ENCODE measurements around the gene DAB2IP.
A peak's percentile ranks its signal among the peaks of the same experiment; 100 is the strongest.

The DAB2IP gene

GRCh38 chr9:121673576-121673975 lies 22.1 kb downstream of the DAB2IP start:
- no peak overlapping the region for H3K14ac ChIP-seq (ENCODE audit: low read length)
- H3K79me1 ChIP-seq (ENCODE audit: low read length) = peaks cover 2% of the 10 kb centered on the region
- DNase-seq = no peak
- no peak overlapping the region for H3K9ac ChIP-seq (ENCODE audit: low read length)
- no peak overlapping the region for H3K4me2 ChIP-seq (ENCODE audit: low read length)
- H2AK5ac ChIP-seq (ENCODE audit: low read length) = no peak overlapping the region
- no peaks in the 10 kb centered on the region for H3K9me3 ChIP-seq (ENCODE audit: insufficient read depth, low read depth, low read length)
- H3K27ac ChIP-seq (ENCODE audit: low read depth, low read length) = no peak overlapping the region
- H2BK120ac ChIP-seq (ENCODE audit: insufficient read depth, low read length, poor library complexity) = no peak overlapping the region
- H4K12ac ChIP-seq (ENCODE audit: low read depth, low read length) = no peak overlapping the region
- H3K27me3 ChIP-seq (ENCODE audit: insufficient read depth, low read length) = no peaks in the 10 kb centered on the region
- no peak overlapping the region for H2BK5ac ChIP-seq (ENCODE audit: low read depth, low read length, poor library complexity)
- no peak overlapping the region for H3K4me3 ChIP-seq (ENCODE audit: low read depth, low read length)
- peak overlapping the region; percentile 45 for H3K18ac ChIP-seq (ENCODE audit: low read length)
- H3K36me3 ChIP-seq (ENCODE audit: control insufficient read depth in 1 of 2, insufficient read depth in 2 of 2, low read length in 2 of 2) = peaks cover 4 to 6% of the 10 kb centered on the region in 2 experiments
- H3K4me1 ChIP-seq (ENCODE audit: control insufficient read depth in 1 of 2, insufficient read depth in 2 of 2, low read length in 2 of 2) = peaks cover 23 to 24% of the 10 kb centered on the region in 2 experiments
- no peaks in the 10 kb centered on the region for H3K79me2 ChIP-seq (ENCODE audit: control insufficient read depth, insufficient read depth, low read length, poor library complexity)
- no peak overlapping the region for H3K4ac ChIP-seq (ENCODE audit: low read depth, low read length)
- no peak overlapping the region for H3K23ac ChIP-seq (ENCODE audit: low read length)
- H4K8ac ChIP-seq (ENCODE audit: low read depth, low read length) = no peak overlapping the region
- no peak overlapping the region for H2AFZ ChIP-seq (ENCODE audit: insufficient read depth, low read length, poor library complexity)
- H4K91ac ChIP-seq (ENCODE audit: low read depth, low read length) = no peak overlapping the region
- 100% methylated on average over 1 of the region's 7 CpGs for WGBS (ENCODE audit: extremely low coverage, insufficient coverage, insufficient read length)
- H2BK12ac ChIP-seq (ENCODE audit: low read length) = no peak overlapping the region

- H3K9me3 ChIP-seq (ENCODE audit: insufficient read depth, low read depth, low read length) = no peaks in the 10 kb centered on the region
- H3K27ac ChIP-seq (ENCODE audit: low read depth, low read length) = no peak overlapping the region
- no peak overlapping the region for H2BK12ac ChIP-seq (ENCODE audit: low read length)
- H3K4me1 ChIP-seq (ENCODE audit: control insufficient read depth in 1 of 2, insufficient read depth in 2 of 2, low read length in 2 of 2) = peaks cover 23 to 24% of the 10 kb centered on the region in 2 experiments
- H2BK5ac ChIP-seq (ENCODE audit: low read depth, low read length, poor library complexity) = no peak overlapping the region
- peak overlapping the region; percentile 45 for H3K18ac ChIP-seq (ENCODE audit: low read length)
- no peak overlapping the region for H3K4ac ChIP-seq (ENCODE audit: low read depth, low read length)
- no peak overlapping the region for H3K23ac ChIP-seq (ENCODE audit: low read length)
- H2AFZ ChIP-seq (ENCODE audit: insufficient read depth, low read length, poor library complexity) = no peak overlapping the region
- H3K14ac ChIP-seq (ENCODE audit: low read length) = no peak overlapping the region
- H3K4me2 ChIP-seq (ENCODE audit: low read length) = no peak overlapping the region
- no peak for DNase-seq
- no CpG with 5 or more reads among the region's 8 CpGs for WGBS (ENCODE audit: extremely low coverage, insufficient coverage, insufficient read length)
- no peaks in the 10 kb centered on the region for H3K79me2 ChIP-seq (ENCODE audit: control insufficient read depth, insufficient read depth, low read length, poor library complexity)
- no peaks in the 10 kb centered on the region for H3K27me3 ChIP-seq (ENCODE audit: insufficient read depth, low read length)
- peaks cover 2% of the 10 kb centered on the region for H3K79me1 ChIP-seq (ENCODE audit: low read length)
- H4K8ac ChIP-seq (ENCODE audit: low read depth, low read length) = no peak overlapping the region
- no peak overlapping the region for H3K4me3 ChIP-seq (ENCODE audit: low read depth, low read length)
- peaks cover 8 to 9% of the 10 kb centered on the region in 2 experiments for H3K36me3 ChIP-seq (ENCODE audit: control insufficient read depth in 1 of 2, insufficient read depth in 2 of 2, low read length in 2 of 2)
- no peak overlapping the region for H4K91ac ChIP-seq (ENCODE audit: low read depth, low read length)
- no peak overlapping the region for H3K9ac ChIP-seq (ENCODE audit: low read length)
- H4K12ac ChIP-seq (ENCODE audit: low read depth, low read length) = no peak overlapping the region
- H2BK120ac ChIP-seq (ENCODE audit: insufficient read depth, low read length, poor library complexity) = no peak overlapping the region
- H2AK5ac ChIP-seq (ENCODE audit: low read length) = no peak overlapping the region
These were observed 22.6 kb downstream of the DAB2IP start for GRCh38 chr9:121674017-121674416.

- H3K23ac ChIP-seq (ENCODE audit: low read length) = no peak overlapping the region
- no peak overlapping the region for H3K27ac ChIP-seq (ENCODE audit: low read depth, low read length)
- H4K8ac ChIP-seq (ENCODE audit: low read depth, low read length) = no peak overlapping the region
- no peaks in the 10 kb centered on the region for H3K9me3 ChIP-seq (ENCODE audit: insufficient read depth, low read depth, low read length)
- no peak overlapping the region for H4K12ac ChIP-seq (ENCODE audit: low read depth, low read length)
- no peaks in the 10 kb centered on the region for H3K27me3 ChIP-seq (ENCODE audit: insufficient read depth, low read length)
- peaks cover 2% of the 10 kb centered on the region for H3K79me1 ChIP-seq (ENCODE audit: low read length)
- no peak overlapping the region for H3K4me3 ChIP-seq (ENCODE audit: low read depth, low read length)
- no peak overlapping the region for H2BK120ac ChIP-seq (ENCODE audit: insufficient read depth, low read length, poor library complexity)
- H3K18ac ChIP-seq (ENCODE audit: low read length) = no peak overlapping the region
- H3K9ac ChIP-seq (ENCODE audit: low read length) = no peak overlapping the region
- H2AK5ac ChIP-seq (ENCODE audit: low read length) = no peak overlapping the region
- H3K4me2 ChIP-seq (ENCODE audit: low read length) = peak overlapping the region; percentile 6
- no peak overlapping the region for H4K91ac ChIP-seq (ENCODE audit: low read depth, low read length)
- H2BK12ac ChIP-seq (ENCODE audit: low read length) = no peak overlapping the region
- H3K4ac ChIP-seq (ENCODE audit: low read depth, low read length) = no peak overlapping the region
- no peak overlapping the region for H3K14ac ChIP-seq (ENCODE audit: low read length)
- H3K4me1 ChIP-seq (ENCODE audit: control insufficient read depth in 1 of 2, insufficient read depth in 2 of 2, low read length in 2 of 2) = peaks cover 23 to 24% of the 10 kb centered on the region in 2 experiments
- WGBS (ENCODE audit: extremely low coverage, insufficient coverage, insufficient read length) = no CpG with 5 or more reads among the region's 6 CpGs
- no peak overlapping the region for H2BK5ac ChIP-seq (ENCODE audit: low read depth, low read length, poor library complexity)
- peak; percentile 96 for DNase-seq
- H3K79me2 ChIP-seq (ENCODE audit: control insufficient read depth, insufficient read depth, low read length, poor library complexity) = no peaks in the 10 kb centered on the region
- H2AFZ ChIP-seq (ENCODE audit: insufficient read depth, low read length, poor library complexity) = no peak overlapping the region
- peaks cover 12 to 15% of the 10 kb centered on the region in 2 experiments for H3K36me3 ChIP-seq (ENCODE audit: control insufficient read depth in 1 of 2, insufficient read depth in 2 of 2, low read length in 2 of 2)
These were observed 23.5 kb downstream of the DAB2IP start for GRCh38 chr9:121674952-121675351.

GRCh38 chr9:121675381-121675780 lies 23.9 kb downstream of the DAB2IP start:
- Histone ChIP-seq H3K79me2 (ENCODE audit: control insufficient read depth, insufficient read depth, low read length, poor library complexity) (no peaks in the 10 kb centered on the region), H3K4me1 (ENCODE audit: control insufficient read depth in 1 of 2, insufficient read depth in 2 of 2, low read length in 2 of 2) (peaks cover 23 to 24% of the 10 kb centered on the region in 2 experiments), H3K9me3 (ENCODE audit: insufficient read depth, low read depth, low read length) (no peaks in the 10 kb centered on the region), H3K27ac (ENCODE audit: low read depth, low read length) (no peak overlapping the region), H2AK5ac (ENCODE audit: low read length) (no peak overlapping the region), H3K9ac (ENCODE audit: low read length) (no peak overlapping the region), H3K18ac (ENCODE audit: low read length) (peak overlapping the region; percentile 50), H2BK120ac (ENCODE audit: insufficient read depth, low read length, poor library complexity) (no peak overlapping the region), H3K79me1 (ENCODE audit: low read length) (peaks cover 2% of the 10 kb centered on the region), H2BK12ac (ENCODE audit: low read length) (no peak overlapping the region), H3K4ac (ENCODE audit: low read depth, low read length) (peak overlapping the region; percentile 12), H3K4me3 (ENCODE audit: low read depth, low read length) (peak overlapping the region; percentile 4), H3K27me3 (ENCODE audit: insufficient read depth, low read length) (no peaks in the 10 kb centered on the region), H4K12ac (ENCODE audit: low read depth, low read length) (no peak overlapping the region), H4K8ac (ENCODE audit: low read depth, low read length) (no peak overlapping the region), H3K36me3 (ENCODE audit: control insufficient read depth in 1 of 2, insufficient read depth in 2 of 2, low read length in 2 of 2) (peaks cover 17 to 20% of the 10 kb centered on the region in 2 experiments), H3K23ac (ENCODE audit: low read length) (peak overlapping the region; percentile 10), H2BK5ac (ENCODE audit: low read depth, low read length, poor library complexity) (no peak overlapping the region), H4K91ac (ENCODE audit: low read depth, low read length) (peak overlapping the region; percentile 23), H3K4me2 (ENCODE audit: low read length) (peak overlapping the region; percentile 6), H2AFZ (ENCODE audit: insufficient read depth, low read length, poor library complexity) (no peak overlapping the region), H3K14ac (ENCODE audit: low read length) (no peak overlapping the region)
- no peak for DNase-seq
- WGBS (ENCODE audit: extremely low coverage, insufficient coverage, insufficient read length) = no CpG with 5 or more reads among the region's 6 CpGs

Data from trophoblast cell (in vitro differentiated cells and primary cell).